RPMI8226 (cell line): ENCODE results near the gene DNAJB1.
A peak's percentile ranks its signal among the peaks of the same experiment; 100 is the strongest.

Experiments used
- DNase-seq: peaks from one replicate; pipeline ENCODE4 v3.0.0-alpha.2; 2015

Gene DNAJB1

GRCh38 chr19:14472202-14472938 lies 45.8 kb downstream of the DNAJB1 start:
- DNase-seq, result peak; percentile 63

GRCh38 chr19:14471436-14472187 lies 46.6 kb downstream of the DNAJB1 start:
- no peak for DNase-seq

GRCh38 chr19:14470031-14470876 lies 47.9 kb downstream of the DNAJB1 start:
- no peak for DNase-seq

GRCh38 chr19:14467816-14468215 lies 50.4 kb downstream of the DNAJB1 start:
- no peak for DNase-seq

GRCh38 chr19:14467391-14467790 lies 50.8 kb downstream of the DNAJB1 start:
- DNase-seq, result no peak
